NCI-H748 (cell line): Measurements from ENCODE around the gene FCHSD2.
"Not testable (repeated sequence)": the region's sequence is repeated elsewhere in the genome, so short reads cannot be mapped to it uniquely, and the experiment has no call there.

Source experiments
- DNase-seq: peaks from one replicate; lab custom pipeline; 2025; ENCODE audit not compliant: unreplicated experiment; lab: John Stamatoyannopoulos, UW

The FCHSD2 gene

DNA sequence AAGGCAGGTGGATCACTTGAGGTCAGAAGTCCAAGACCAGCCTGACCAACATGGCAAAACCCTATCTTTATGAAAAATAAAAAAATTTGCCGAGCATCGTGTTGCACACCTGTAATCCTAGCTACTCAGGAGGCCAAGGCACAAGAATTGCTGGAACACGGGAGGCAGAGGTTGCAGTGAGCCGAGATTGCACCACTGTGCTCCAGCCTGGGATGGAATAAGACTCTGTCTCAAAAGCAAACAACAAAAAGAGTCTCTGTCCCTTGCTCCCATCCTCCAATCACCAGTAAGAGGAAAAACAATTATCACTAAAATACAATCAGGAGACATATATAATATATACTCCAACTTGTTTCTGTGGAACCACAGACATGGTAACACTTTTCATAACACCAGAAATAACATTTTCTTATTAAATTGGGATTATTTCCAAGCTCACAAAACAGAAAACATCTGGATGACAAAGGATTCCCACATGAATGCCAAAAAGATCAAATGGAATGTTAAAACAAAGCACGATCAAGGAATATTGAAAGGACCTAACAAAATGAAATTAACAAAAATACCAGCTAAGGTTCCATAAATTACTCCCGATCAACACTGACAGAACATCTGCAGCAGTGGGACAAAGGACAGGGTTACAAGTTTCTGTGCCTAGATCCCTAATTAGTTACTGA, 15.2 kb downstream of the FCHSD2 start:
- no peak for DNase-seq

DNA sequence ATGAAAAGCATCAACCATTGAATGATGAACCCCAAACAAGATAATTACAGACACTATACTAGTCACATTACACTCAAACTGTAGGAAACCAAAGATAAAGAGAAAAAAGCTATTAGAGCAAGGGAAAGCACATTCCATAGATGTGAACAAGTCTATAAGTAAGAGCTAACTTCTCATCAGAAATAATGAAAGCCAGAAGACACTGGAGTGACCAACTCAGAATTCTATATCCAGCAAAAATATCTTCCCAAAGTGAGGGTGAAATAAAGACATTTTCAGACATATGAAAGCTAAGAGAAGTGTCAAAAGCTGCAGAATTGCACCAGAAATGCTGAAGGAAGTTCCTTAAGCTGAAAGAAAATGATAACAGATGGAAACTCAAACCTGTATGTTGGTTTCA, 17.3 kb downstream of the FCHSD2 start:
- DNase-seq = no peak

- not testable (repeated sequence) for DNase-seq
These were observed 18.2 kb downstream of the FCHSD2 start for GRCh38 chr11:73123892-73124291.

GRCh38 chr11:73121692-73122091, 20.4 kb downstream of the FCHSD2 start:
- no peak for DNase-seq

GRCh38 chr11:73117071-73117470, 25.0 kb downstream of the FCHSD2 start:
- no peak for DNase-seq

DNA sequence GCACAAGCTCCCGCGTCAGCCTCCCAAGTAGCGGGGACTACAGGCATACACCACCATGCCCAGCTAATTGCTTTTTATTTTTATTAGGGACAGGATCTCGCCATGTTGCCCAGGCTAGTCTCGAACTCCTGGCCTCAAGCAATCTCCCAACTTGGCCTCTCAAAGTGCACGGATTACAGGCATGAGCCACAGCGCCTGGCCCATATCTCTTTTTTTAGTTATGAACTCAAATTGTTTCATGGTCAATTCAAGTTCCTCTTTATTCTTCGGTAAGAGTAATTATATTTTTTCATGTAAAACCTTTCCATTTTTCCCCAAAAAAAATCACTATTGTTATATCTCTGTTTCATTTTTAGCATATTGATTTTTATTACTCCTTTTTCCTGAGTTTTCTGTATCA, 25.5 kb downstream of the FCHSD2 start:
- DNase-seq = no peak

DNA sequence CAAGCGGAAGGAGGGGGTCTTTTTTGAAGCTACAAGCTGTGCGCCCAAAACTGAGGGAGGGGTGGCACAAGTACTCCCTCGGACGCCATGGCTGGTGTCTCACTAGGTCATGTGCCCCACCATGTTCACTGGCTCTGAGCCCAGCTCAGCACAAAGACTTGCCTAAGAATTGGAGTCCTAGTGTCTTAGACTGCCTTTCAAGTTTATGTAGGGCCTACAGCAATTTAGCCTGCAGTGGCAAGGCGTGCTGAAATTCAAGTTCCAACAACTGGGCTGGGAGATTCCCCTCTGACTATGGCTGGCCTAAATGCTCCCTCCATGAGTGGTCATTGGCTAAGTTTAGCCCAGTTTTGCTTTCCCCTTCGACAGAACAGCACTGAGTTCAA, 27.3 kb downstream of the FCHSD2 start:
- no peak for DNase-seq

DNA sequence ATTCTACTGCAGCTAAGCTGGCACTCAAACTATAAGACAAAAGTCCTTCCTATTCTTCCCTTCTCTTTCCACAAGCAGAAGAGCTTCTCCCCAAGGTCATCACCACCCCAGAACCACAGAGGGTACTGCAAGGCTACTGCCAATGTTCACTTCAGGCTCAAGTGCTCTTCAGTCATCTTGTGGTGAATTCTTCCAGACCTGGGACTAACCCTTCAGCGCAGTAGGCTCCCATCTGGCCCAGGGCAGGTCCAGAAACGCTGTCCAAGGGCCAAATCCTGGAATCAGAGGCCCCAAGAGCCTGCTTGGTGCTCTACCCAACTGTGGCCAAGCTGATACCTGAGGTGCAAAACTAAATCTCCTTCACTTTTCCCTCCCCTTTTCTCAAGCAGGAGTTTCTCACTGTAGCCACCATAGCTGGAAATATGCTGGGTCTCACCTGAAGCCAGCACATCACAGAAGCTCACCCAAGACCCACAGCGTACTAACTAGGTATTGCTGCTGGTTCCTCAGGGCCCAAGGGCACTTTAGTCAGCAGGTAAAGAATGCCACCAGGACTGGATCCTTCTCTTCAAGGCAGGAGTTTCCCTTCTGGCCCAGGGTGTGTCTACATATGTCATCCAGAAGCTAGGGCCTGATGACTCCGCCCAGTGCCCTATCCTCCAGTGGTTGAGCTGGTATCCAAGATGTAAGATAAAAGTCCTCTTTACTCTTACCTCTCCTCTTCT, 27.8 kb downstream of the FCHSD2 start:
- DNase-seq = no peak

DNA sequence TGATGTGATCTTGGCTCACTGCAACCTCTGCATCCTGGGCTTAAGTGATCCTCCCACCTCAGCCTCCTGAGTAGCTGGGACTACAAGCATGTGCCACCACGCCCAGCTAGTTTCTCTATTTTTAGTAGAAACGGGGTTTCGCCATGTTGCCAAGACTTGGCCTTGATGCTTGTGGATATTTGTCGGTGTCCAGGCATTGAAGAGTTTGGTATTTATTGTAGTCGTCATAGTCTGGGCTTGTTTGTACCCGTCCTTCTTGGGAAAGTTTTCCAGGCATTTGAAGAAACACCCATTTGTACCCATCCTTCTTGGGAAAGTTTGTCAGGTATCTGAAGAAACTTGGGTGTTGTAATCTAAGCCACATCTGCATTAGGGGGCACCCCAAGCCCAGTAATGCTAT, 28.7 kb downstream of the FCHSD2 start:
- DNase-seq = no peak

- no peak for DNase-seq
These were observed 34.5 kb downstream of the FCHSD2 start for GRCh38 chr11:73107597-73107996.

GRCh38 chr11:73106347-73106746, 35.8 kb downstream of the FCHSD2 start:
- DNase-seq = no peak

GRCh38 chr11:73100578-73100977, 41.5 kb downstream of the FCHSD2 start:
- DNase-seq = no peak

GRCh38 chr11:73099512-73100266, 42.4 kb downstream of the FCHSD2 start:
- no peak for DNase-seq

DNA sequence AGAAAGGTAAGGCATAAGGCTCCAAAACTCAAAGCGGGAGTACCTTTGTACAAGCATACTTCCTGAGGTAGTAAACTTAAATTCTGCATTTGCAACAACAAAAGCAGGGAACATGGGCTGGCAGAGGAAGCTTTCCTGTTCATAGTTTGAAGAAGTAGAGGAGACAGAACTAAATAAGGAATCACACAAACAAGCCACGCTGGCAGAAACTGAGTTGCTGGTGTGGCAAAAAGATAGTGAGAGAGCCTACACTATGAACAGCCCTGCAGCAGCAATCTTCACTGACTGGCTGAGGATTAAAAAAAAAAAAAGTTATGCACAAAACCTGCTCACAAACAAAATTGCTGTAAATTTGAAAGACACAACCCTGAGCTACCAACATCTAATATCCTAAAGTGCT, 46.5 kb downstream of the FCHSD2 start:
- DNase-seq = no peak

DNA sequence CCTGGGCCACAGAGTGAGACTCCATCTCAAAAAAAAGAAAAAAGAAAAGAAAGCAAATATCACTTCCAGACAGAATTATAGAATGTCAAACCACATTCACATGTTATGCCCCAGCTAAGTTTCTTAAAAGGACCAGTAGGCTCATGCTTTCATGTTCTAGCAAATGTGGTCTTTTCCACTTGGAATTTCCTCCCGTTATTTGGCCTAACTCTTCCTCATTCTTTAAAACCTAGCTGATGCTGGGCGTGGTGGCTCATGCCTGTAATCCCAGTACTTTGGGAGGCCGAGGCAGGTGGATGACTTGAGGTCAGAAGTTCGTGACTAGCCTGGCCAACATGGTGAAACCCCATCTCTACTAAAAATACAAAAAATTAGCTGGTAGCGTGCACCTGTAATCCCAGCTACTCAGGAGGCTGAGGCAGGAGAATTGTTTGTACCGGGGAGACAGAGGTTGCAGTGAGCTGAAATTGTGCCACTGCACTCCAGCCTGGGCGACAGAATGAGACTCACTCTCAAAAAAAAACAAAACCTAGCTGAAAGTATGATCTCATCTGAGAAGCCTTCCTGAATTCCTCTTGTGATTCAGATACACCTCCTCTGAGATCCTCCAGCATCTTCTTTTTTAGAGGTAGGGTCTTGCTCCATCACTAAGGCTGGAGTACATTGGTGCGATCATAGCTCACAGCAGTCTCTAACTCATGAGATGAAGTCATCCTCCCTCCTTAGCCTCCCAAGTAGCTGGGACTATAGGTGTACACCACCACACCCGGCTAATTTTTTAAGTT, 50.4 kb downstream of the FCHSD2 start:
- no peak for DNase-seq

- DNase-seq = no peak
These were observed 54.4 kb downstream of the FCHSD2 start for GRCh38 chr11:73087730-73088129.

DNA sequence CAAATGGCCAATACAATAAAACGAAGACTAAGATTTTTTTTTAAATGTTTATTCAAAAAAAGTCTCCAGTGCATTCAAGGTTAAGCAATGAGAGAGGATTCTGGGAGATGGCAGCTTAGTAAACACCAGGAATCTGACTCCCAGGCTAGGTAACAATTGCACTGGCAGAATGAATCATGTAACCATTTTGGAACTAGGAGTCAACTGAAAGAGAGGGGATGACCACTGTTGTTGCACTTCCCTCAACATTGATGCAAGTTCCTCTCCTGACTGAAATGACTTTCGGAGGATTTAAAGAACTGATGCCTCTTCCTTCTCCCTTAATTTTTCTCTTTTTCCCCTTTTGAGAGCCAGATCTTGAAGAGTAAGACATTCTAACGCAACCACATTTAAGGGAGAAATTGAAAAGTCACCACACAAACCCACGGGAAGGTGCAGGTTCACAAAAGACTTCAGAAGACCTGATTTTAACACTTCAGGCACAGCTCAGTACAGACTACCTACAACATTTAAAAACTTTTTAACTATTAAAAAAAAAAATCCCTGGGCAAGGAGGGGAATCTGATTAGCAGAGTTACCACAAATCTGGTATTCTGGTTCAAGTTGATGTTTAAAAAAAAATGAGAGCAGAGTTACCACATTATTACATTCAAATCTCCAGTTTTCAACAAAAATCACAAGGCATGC, 56.8 kb downstream of the FCHSD2 start:
- DNase-seq = no peak

GRCh38 chr11:73078631-73079030, 63.5 kb downstream of the FCHSD2 start:
- no peak for DNase-seq

GRCh38 chr11:73077454-73077853, 64.7 kb downstream of the FCHSD2 start:
- DNase-seq = no peak

DNA sequence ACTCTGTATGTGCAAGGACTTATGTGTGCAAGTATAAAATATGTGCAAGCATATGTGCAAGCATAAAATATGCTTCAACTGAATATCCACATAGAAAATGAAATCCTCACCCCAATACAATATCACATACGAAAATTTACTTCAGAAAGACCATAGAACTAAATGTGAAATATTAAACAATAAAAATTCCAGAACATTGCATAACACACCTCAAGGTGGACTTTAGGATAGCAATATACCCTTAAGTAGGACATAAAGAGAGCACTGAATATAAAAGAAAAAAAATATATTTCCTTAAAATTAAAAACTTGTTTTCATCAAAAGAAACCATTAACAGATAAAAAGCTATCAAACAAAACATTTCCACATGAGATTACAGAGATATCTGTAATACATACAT, 67.8 kb downstream of the FCHSD2 start:
- DNase-seq = no peak
